H9 (cell line): ENCODE data around the gene MFSD11. TPM values are rescaled to one million over a fixed set of nuclear protein-coding genes. Genes with fewer than 3 reads are reported as not detected.

ENCODE experiments used
- DNase-seq: peaks from one replicate; pipeline ENCODE4 v3.0.0-alpha.2; 2017
- H2AFZ ChIP-seq: one replicate; pipeline ENCODE4 v1.6.1; 2013; ENCODE audit warnings: mild to moderate bottlenecking, low read length, control low read depth, moderate library complexity
- H2AK5ac ChIP-seq: 2 replicates; pipeline ENCODE4 v1.6.1; 2013; ENCODE audit warnings: low read length, control low read depth, mixed read lengths; ENCODE audit not compliant: insufficient read length
- H2BK120ac ChIP-seq: one replicate; pipeline ENCODE4 v1.6.1; 2013; ENCODE audit warnings: low read depth, mild to moderate bottlenecking, low read length, control low read depth, inconsistent platforms; ENCODE audit not compliant: poor library complexity, severe bottlenecking
- H2BK12ac ChIP-seq: 2 replicates; pipeline ENCODE4 v1.6.1; 2013; ENCODE audit warnings: low read length, control low read depth, mixed read lengths, low read depth; ENCODE audit not compliant: insufficient read length
- H2BK15ac ChIP-seq: 2 replicates; pipeline ENCODE4 v1.6.1; 2013; ENCODE audit warnings: low read depth, low read length, control low read depth
- H2BK20ac ChIP-seq: one replicate; pipeline ENCODE4 v1.6.1; 2013; ENCODE audit warnings: low read depth, mild to moderate bottlenecking, low read length, control low read depth, inconsistent platforms; ENCODE audit not compliant: poor library complexity, severe bottlenecking
- H2BK5ac ChIP-seq: 2 replicates; pipeline ENCODE4 v1.6.1; 2013; ENCODE audit warnings: low read length, control low read depth, mixed read lengths; ENCODE audit not compliant: insufficient read length
- H3K14ac ChIP-seq: 2 replicates; pipeline ENCODE4 v1.6.1; 2013; ENCODE audit warnings: low read length, control low read depth; ENCODE audit not compliant: insufficient read depth
- H3K18ac ChIP-seq: 2 replicates; pipeline ENCODE4 v1.6.1; 2013; ENCODE audit warnings: low read depth, mild to moderate bottlenecking, mixed read lengths, low read length, control low read depth; ENCODE audit not compliant: insufficient read length
- H3K23ac ChIP-seq: 2 replicates; pipeline ENCODE4 v1.6.1; 2013; ENCODE audit warnings: low read length, control low read depth, mixed read lengths, low read depth; ENCODE audit not compliant: insufficient read length
- H3K23me2 ChIP-seq: 2 replicates; pipeline ENCODE4 v1.6.1; 2013; ENCODE audit warnings: low read depth, mild to moderate bottlenecking, mixed read lengths, low read length, control low read depth; ENCODE audit not compliant: insufficient read length, poor library complexity, severe bottlenecking
- H3K27ac ChIP-seq: 2 replicates; pipeline ENCODE4 v1.5.1; 2013; ENCODE audit warnings: low read length, control low read depth, mixed read lengths, low read depth; ENCODE audit not compliant: insufficient read length
- H3K27me3 ChIP-seq: 2 replicates; pipeline ENCODE4 v1.6.1; 2013; ENCODE audit warnings: low read length, control low read depth, inconsistent platforms; ENCODE audit not compliant: insufficient read depth
- H3K4ac ChIP-seq: 2 replicates; pipeline ENCODE4 v1.6.1; 2013; ENCODE audit warnings: low read depth, mild to moderate bottlenecking, control low read depth, inconsistent platforms, low read length, moderate library complexity
- H3K4me1 ChIP-seq: 2 replicates; pipeline ENCODE4 v1.6.1; 2013; ENCODE audit warnings: low read length, control low read depth, inconsistent platforms; ENCODE audit not compliant: insufficient read depth
- H3K4me2 ChIP-seq: 2 replicates; pipeline ENCODE4 v1.6.1; 2013; ENCODE audit warnings: low read length, control low read depth, mixed read lengths; ENCODE audit not compliant: insufficient read length, insufficient read depth
- H3K56ac ChIP-seq: 2 replicates; pipeline ENCODE4 v1.6.1; 2013; ENCODE audit warnings: low read depth, mild to moderate bottlenecking, mixed read lengths, low read length, control low read depth; ENCODE audit not compliant: insufficient read length
- H3K79me1 ChIP-seq: 2 replicates; pipeline ENCODE4 v1.6.1; 2013; ENCODE audit warnings: low read depth, mild to moderate bottlenecking, moderate library complexity, low read length, control low read depth, inconsistent platforms; ENCODE audit not compliant: insufficient read depth, poor library complexity, severe bottlenecking
- H3K79me2 ChIP-seq: 2 replicates; pipeline ENCODE4 v1.6.1; 2013; ENCODE audit warnings: low read length, control low read depth, inconsistent platforms; ENCODE audit not compliant: insufficient read depth
- H3K9ac ChIP-seq: 2 replicates; pipeline ENCODE4 v1.6.1; 2013; ENCODE audit warnings: low read length, control low read depth, mixed read lengths; ENCODE audit not compliant: insufficient read length; ENCODE audit errors: extremely low read depth
- H3K9me3 ChIP-seq: one replicate; pipeline ENCODE4 v1.6.1; 2013; ENCODE audit warnings: low read depth, low read length, inconsistent platforms; ENCODE audit not compliant: control insufficient read depth
- H3T11ph ChIP-seq: one replicate; pipeline ENCODE4 v1.6.1; 2013; ENCODE audit warnings: mild to moderate bottlenecking, low read length, control low read depth, inconsistent platforms
- H4K20me1 ChIP-seq: one replicate; pipeline ENCODE4 v1.6.1; 2013; ENCODE audit not compliant: control insufficient read depth, insufficient read length, insufficient read depth
- H4K5ac ChIP-seq: 2 replicates; pipeline ENCODE4 v1.6.1; 2013; ENCODE audit warnings: low read depth, mild to moderate bottlenecking, mixed read lengths, low read length, control low read depth; ENCODE audit not compliant: insufficient read length
- H4K8ac ChIP-seq: replicated peaks from 2 replicates; pipeline ENCODE4 v1.6.1; 2013; ENCODE audit warnings: low read length, control low read depth, mixed read lengths, low read depth; ENCODE audit not compliant: insufficient read length
- H4K91ac ChIP-seq: 2 replicates; pipeline ENCODE4 v1.6.1; 2013; ENCODE audit warnings: low read depth, mild to moderate bottlenecking, moderate library complexity, mixed read lengths, low read length, control low read depth; ENCODE audit not compliant: insufficient read length
- H3K27ac Mint-ChIP-seq, 3 experiments: 2 replicates in 2 of 3; 3 replicates in 1 of 3; pipeline ENCODE4 v1.8.0; 2020 to 2021; ENCODE audit warnings: mixed read lengths in 3 of 3, mild to moderate bottlenecking in 1 of 3, moderate library complexity in 1 of 3
- H3K27me3 Mint-ChIP-seq: 2 replicates; pipeline ENCODE4 v1.8.0; 2021; ENCODE audit warnings: low read depth, mild to moderate bottlenecking, moderate library complexity, mixed read lengths
- H3K36me3 Mint-ChIP-seq, 3 experiments: 2 replicates in 2 of 3; 3 replicates in 1 of 3; pipeline ENCODE4 v1.8.0; 2020 to 2021; ENCODE audit warnings: low read depth in 3 of 3, mixed read lengths in 3 of 3; ENCODE audit not compliant: insufficient read depth in 1 of 3
- H3K4me1 Mint-ChIP-seq, 2 experiments: 2 replicates each; pipeline ENCODE4 v1.8.0; 2020; ENCODE audit warnings: mixed read lengths in 2 of 2
- H3K4me3 Mint-ChIP-seq, 2 experiments: 2 replicates in 1 of 2; 3 replicates in 1 of 2; pipeline ENCODE4 v1.8.0; 2020 to 2021; ENCODE audit warnings: mild to moderate bottlenecking in 2 of 2, mixed read lengths in 2 of 2, moderate library complexity in 1 of 2
- H3K9me3 Mint-ChIP-seq, 2 experiments: 2 replicates in 1 of 2; 3 replicates in 1 of 2; pipeline ENCODE4 v1.8.0; 2020; ENCODE audit warnings: mild to moderate bottlenecking in 2 of 2, mixed read lengths in 2 of 2, moderate library complexity in 1 of 2
- CTCF ChIP-seq: fragments of 200-600 bp; sonication (generic); conservative IDR thresholded peaks from 3 replicates; pipeline ENCODE4 v1.8.0; 2021; ENCODE audit warnings: antibody characterized with exemption, mild to moderate bottlenecking
- WGBS: extraction: QIAGEN DNeasy Blood & Tissue Kit; methylation state at CpG from one replicate; pipeline ENCODE4 v1.1.7; 2013; ENCODE audit warnings: missing lambda C conversion rate, low lambda C conversion rate, mixed read lengths; ENCODE audit not compliant: insufficient read length; ENCODE audit errors: extremely low coverage; 5-methylcytosine and 5-hydroxymethylcytosine counted together
- total RNA-seq: library from RNA; stranded (reverse); gene quantifications from 2 replicates; pipeline ENCODE4 v1.2.1, GENCODE V29; 2021

The MFSD11 gene
- total RNA-seq, 1 experiment from 2014 or later = 19.9 TPM

GRCh38 chr17:76792348-76792747 is 54.4 kb downstream of the MFSD11 start:
- no peak overlapping the region for H3T11ph ChIP-seq
- no peak overlapping the region for H4K91ac ChIP-seq
- H3K9me3 ChIP-seq = no peaks in the 10 kb centered on the region
- no peaks in the 10 kb centered on the region for H4K20me1 ChIP-seq
- no peaks in the 10 kb centered on the region for H3K79me1 ChIP-seq
- H4K5ac ChIP-seq = no peak overlapping the region
- no peak overlapping the region for H2AFZ ChIP-seq
- no peak overlapping the region for H3K4ac ChIP-seq
- no peak overlapping the region for H3K4me2 ChIP-seq
- DNase-seq = no peak
- Mint-ChIP-seq H3K9me3 (peaks cover 2 to 3% of the 10 kb centered on the region in 2 experiments; a peak in 2 of 5 replicates), H3K27ac (no peak overlapping the region), H3K27me3 (no peaks in the 10 kb centered on the region), H3K4me3 (no peak overlapping the region), H3K36me3 (peaks cover 0 to 4% (median 2%) of the 10 kb centered on the region in 3 experiments; a peak in 1 of 7 replicates), H3K4me1 (peaks cover 10 to 24% of the 10 kb centered on the region in 2 experiments)
- no peaks in the 10 kb centered on the region for H3K79me2 ChIP-seq
- no peaks in the 10 kb centered on the region for H3K23me2 ChIP-seq
- no peak overlapping the region for H4K8ac ChIP-seq
- H2AK5ac ChIP-seq = no peak overlapping the region
- H2BK5ac ChIP-seq = no peak overlapping the region
- H3K14ac ChIP-seq = no peak overlapping the region
- H3K9ac ChIP-seq = no peak overlapping the region
- no peak overlapping the region for H3K56ac ChIP-seq
- H3K27ac ChIP-seq = no peak overlapping the region
- H3K27me3 ChIP-seq = no peaks in the 10 kb centered on the region
- no peak overlapping the region for H3K23ac ChIP-seq
- no peak for TF ChIP-seq CTCF
- H2BK20ac ChIP-seq = no peak overlapping the region
- no CpG with 5 or more reads among the region's 5 CpGs for WGBS
- H2BK12ac ChIP-seq = no peak overlapping the region
- H3K18ac ChIP-seq = no peak overlapping the region
- H3K4me1 ChIP-seq = no peaks in the 10 kb centered on the region; the same call in 1 of the 2 replicates
- H2BK120ac ChIP-seq = no peak overlapping the region
- no peak overlapping the region for H2BK15ac ChIP-seq
